Stimulated activated CD4-positive, alpha-beta T cell treated with anti-CD3 and anti-CD28 coated beads, Interleukin-4, amount 100 ng/mL, for 4 hours (primary cell): Measurements from ENCODE around the gene RPS6KA2.

Source experiments
- DNase-seq, 2 experiments: peaks; one replicate each; pipeline ENCODE4 v3.0.0-alpha.2; 2020

Gene RPS6KA2

GRCh38 chr6:166613027-166613426 is 14.0 kb downstream of the RPS6KA2 start:
- DNase-seq: no peak

GRCh38 chr6:166612471-166612881 is 14.6 kb downstream of the RPS6KA2 start:
- no peak for DNase-seq

GRCh38 chr6:166611631-166612030 is 15.4 kb downstream of the RPS6KA2 start:
- no peak for DNase-seq

GRCh38 chr6:166610069-166610468 is 17.0 kb downstream of the RPS6KA2 start:
- DNase-seq: no peak

- no peak for DNase-seq
These were observed 18.3 kb downstream of the RPS6KA2 start for GRCh38 chr6:166608774-166609173.

GRCh38 chr6:166605752-166606151 is 21.3 kb downstream of the RPS6KA2 start:
- DNase-seq: no peak

- DNase-seq: no peak
These were observed 22.1 kb downstream of the RPS6KA2 start for GRCh38 chr6:166604911-166605310.

- no peak for DNase-seq
These were observed 22.7 kb downstream of the RPS6KA2 start for GRCh38 chr6:166604328-166604727.

GRCh38 chr6:166603043-166603690 is 23.9 kb downstream of the RPS6KA2 start:
- DNase-seq: no peak

GRCh38 chr6:166601956-166602355 is 25.1 kb downstream of the RPS6KA2 start:
- DNase-seq: no peak

GRCh38 chr6:166600931-166601330 is 26.1 kb downstream of the RPS6KA2 start:
- no peak for DNase-seq

GRCh38 chr6:166599205-166599604 is 27.8 kb downstream of the RPS6KA2 start:
- no peak for DNase-seq

- DNase-seq: no peak
These were observed 28.5 kb downstream of the RPS6KA2 start for GRCh38 chr6:166598441-166599138.

GRCh38 chr6:166597711-166598440 is 29.2 kb downstream of the RPS6KA2 start:
- DNase-seq: no peak

- no peak for DNase-seq
These were observed 30.1 kb downstream of the RPS6KA2 start for GRCh38 chr6:166596776-166597507.

- no peak for DNase-seq
These were observed 31.1 kb downstream of the RPS6KA2 start for GRCh38 chr6:166595949-166596348.

- no peak for DNase-seq
These were observed 31.8 kb downstream of the RPS6KA2 start for GRCh38 chr6:166595061-166595780.

- no peak for DNase-seq
These were observed 34.2 kb downstream of the RPS6KA2 start for GRCh38 chr6:166592821-166593220.

- no peak for DNase-seq
These were observed 35.0 kb downstream of the RPS6KA2 start for GRCh38 chr6:166591961-166592520.

- DNase-seq: no peak
These were observed 36.0 kb downstream of the RPS6KA2 start for GRCh38 chr6:166591026-166591425.

- DNase-seq: no peak
These were observed 37.1 kb downstream of the RPS6KA2 start for GRCh38 chr6:166589786-166590574.
